SK-N-MC (cell line): ENCODE measurements around the gene CGNL1.

ENCODE experiments used
- EZH2 ChIP-seq: fragments of 200-600 bp; sonication (generic); IDR thresholded peaks from one replicate; pipeline ENCODE4 v1.6.1; 2017; ENCODE audit warnings: antibody characterized with exemption
- FOXP2 ChIP-seq: optimal IDR thresholded peaks from 2 replicates; pipeline ENCODE3; 2011; ENCODE audit warnings: mild to moderate bottlenecking, moderate library complexity; ENCODE audit not compliant: insufficient read depth; ENCODE audit errors: extremely low read length, control extremely low read depth
- POLR2AphosphoS5 ChIP-seq: IDR thresholded peaks from 2 replicates; pipeline ENCODE4 v1.6.1; 2012; ENCODE audit warnings: mild to moderate bottlenecking, low read depth, low read length, borderline replicate concordance

- TF ChIP-seq POLR2AphosphoS5 (no peak), EZH2 (no peak), FOXP2 (no peak)
Observed at GRCh38 chr15:57580866-57581265, 204.6 kb downstream of the CGNL1 start.
